IMR-90 (cell line): ENCODE data around the gene MAOB. TPM values are rescaled to one million over a fixed set of nuclear protein-coding genes. Genes with fewer than 3 reads are reported as not detected.

Source experiments
- ATAC-seq: fragments of 200-7000 bp; cut with Tn5 transposase; 2 replicates; pipeline ENCODE4 v1.9.1; 2020; ENCODE audit warnings: low read depth, mild to moderate bottlenecking, moderate library complexity
- BruUV-seq: library from RNA; stranded (reverse); fragments of 400-500 nt; replicated peaks from 2 replicates; lab custom pipeline; 2021; lab: Mats Ljungman, UMichigan
- CTCF ChIA-PET: fragments of 300-600 bp; formaldehyde crosslinking; extraction: SDS; loops from one replicate; lab custom pipeline; 2021; ENCODE audit warnings: antibody characterized with exemption; lab: Yijun Ruan, JAX
- POLR2A ChIA-PET: fragments of 300-600 bp; sonication (Branson Sonifier 250); formaldehyde crosslinking; loops from one replicate; lab custom pipeline; 2022; ENCODE audit warnings: antibody characterized with exemption; ENCODE audit not compliant: unreplicated experiment; lab: Charles Lee
- DNase-seq: peaks from one replicate; pipeline ENCODE4 v3.0.0; 2013
- H2AFZ ChIP-seq: replicated peaks from 2 replicates; pipeline ENCODE3; 2013; ENCODE audit warnings: low read length, mild to moderate bottlenecking; ENCODE audit not compliant: poor library complexity
- H2AK5ac ChIP-seq: 2 replicates; pipeline ENCODE4 v1.6.1; 2013; ENCODE audit warnings: low read depth, low read length, inconsistent platforms
- H2AK9ac ChIP-seq: replicated peaks from 2 replicates; pipeline ENCODE3; 2013; ENCODE audit warnings: mild to moderate bottlenecking, low read depth, low read length, moderate library complexity; ENCODE audit not compliant: poor library complexity
- H2BK120ac ChIP-seq: 2 replicates; pipeline ENCODE4 v1.6.1; 2013; ENCODE audit warnings: low read depth, low read length, inconsistent platforms
- H2BK15ac ChIP-seq: 3 replicates; pipeline ENCODE4 v1.6.1; 2013; ENCODE audit warnings: low read depth, low read length, inconsistent platforms
- H2BK20ac ChIP-seq: 2 replicates; pipeline ENCODE4 v1.6.1; 2013; ENCODE audit warnings: low read depth, mild to moderate bottlenecking, inconsistent platforms, low read length, moderate library complexity
- H2BK5ac ChIP-seq: 2 replicates; pipeline ENCODE4 v1.6.1; 2013; ENCODE audit warnings: mild to moderate bottlenecking, low read depth, low read length, inconsistent platforms; ENCODE audit not compliant: poor library complexity, severe bottlenecking
- H3K14ac ChIP-seq: replicated peaks from 2 replicates; pipeline ENCODE4 v1.6.1; 2013; ENCODE audit warnings: low read depth, low read length, inconsistent platforms
- H3K18ac ChIP-seq: 2 replicates; pipeline ENCODE4 v1.6.1; 2013; ENCODE audit warnings: low read depth, low read length, control low read depth
- H3K23ac ChIP-seq: 2 replicates; pipeline ENCODE4 v1.6.1; 2013; ENCODE audit warnings: low read depth, low read length, inconsistent platforms
- H3K27ac ChIP-seq: 2 replicates; pipeline ENCODE4 v1.5.1; 2013; ENCODE audit warnings: mild to moderate bottlenecking, control low read depth, low read length; ENCODE audit not compliant: insufficient read depth
- H3K27me3 ChIP-seq: 2 replicates; pipeline ENCODE4 v1.6.1; 2013; ENCODE audit warnings: low read length; ENCODE audit not compliant: control insufficient read depth, insufficient read depth
- H3K36me3 ChIP-seq: 2 replicates; pipeline ENCODE4 v1.6.1; 2013; ENCODE audit warnings: low read length, mixed read lengths; ENCODE audit not compliant: control insufficient read depth, insufficient read depth
- H3K4ac ChIP-seq: 2 replicates; pipeline ENCODE4 v1.6.1; 2013; ENCODE audit warnings: low read depth, low read length, inconsistent platforms
- H3K4me1 ChIP-seq: 2 replicates; pipeline ENCODE4 v1.6.1; 2013; ENCODE audit warnings: low read length, mixed read lengths; ENCODE audit not compliant: control insufficient read depth, insufficient read depth
- H3K4me2 ChIP-seq: 2 replicates; pipeline ENCODE4 v1.6.1; 2013; ENCODE audit warnings: low read depth, mild to moderate bottlenecking, control low read depth, low read length, moderate library complexity
- H3K4me3 ChIP-seq: 2 replicates; pipeline ENCODE4 v1.5.1; 2013; ENCODE audit warnings: low read depth, mild to moderate bottlenecking, control low read depth, low read length, moderate library complexity; ENCODE audit not compliant: insufficient read depth
- H3K56ac ChIP-seq: 2 replicates; pipeline ENCODE4 v1.6.1; 2013; ENCODE audit warnings: low read length, inconsistent platforms; ENCODE audit not compliant: insufficient read depth; ENCODE audit errors: extremely low read depth
- H3K79me1 ChIP-seq, 2 experiments: 2 replicates each; pipeline ENCODE4 v1.6.1; 2013; ENCODE audit warnings: low read length in 2 of 2, inconsistent platforms in 1 of 2, low read depth in 1 of 2
- H3K9ac ChIP-seq: 2 replicates; pipeline ENCODE4 v1.6.1; 2013; ENCODE audit warnings: low read depth, low read length, control low read depth
- H3K9me1 ChIP-seq: 2 replicates; pipeline ENCODE4 v1.6.1; 2013; ENCODE audit warnings: low read length, inconsistent platforms; ENCODE audit not compliant: insufficient read depth
- H3K9me3 ChIP-seq: 2 replicates; pipeline ENCODE4 v1.6.1; 2013; ENCODE audit warnings: low read length; ENCODE audit not compliant: control insufficient read depth, insufficient read depth
- H4K20me1 ChIP-seq: 2 replicates; pipeline ENCODE4 v1.6.1; 2013; ENCODE audit warnings: low read length, inconsistent platforms; ENCODE audit not compliant: insufficient read depth
- H4K5ac ChIP-seq: 2 replicates; pipeline ENCODE4 v1.6.1; 2013; ENCODE audit warnings: mild to moderate bottlenecking, low read depth, low read length, control low read depth
- H4K8ac ChIP-seq, 2 experiments: 2 replicates each; pipeline ENCODE4 v1.6.1; 2013; ENCODE audit warnings: low read depth in 2 of 2, low read length in 2 of 2, control low read depth in 1 of 2, inconsistent platforms in 1 of 2
- H4K91ac ChIP-seq: 2 replicates; pipeline ENCODE4 v1.6.1; 2013; ENCODE audit warnings: low read depth, low read length, inconsistent platforms; ENCODE audit not compliant: insufficient read depth
- BHLHE40 ChIP-seq: fragments of 150-350 bp; IDR thresholded peaks from 2 replicates; pipeline ENCODE4 v1.6.1; 2016; ENCODE audit warnings: mild to moderate bottlenecking, low read depth, low read length
- CEBPB ChIP-seq: IDR thresholded peaks from 2 replicates; pipeline ENCODE4 v1.6.1; 2012; ENCODE audit warnings: low read depth, low read length, improper control_type of control experiment
- CHD1 ChIP-seq: IDR thresholded peaks from 2 replicates; pipeline ENCODE4 v1.6.1; 2012; ENCODE audit warnings: low read depth, low read length, improper control_type of control experiment
- FOS ChIP-seq: fragments of 150-350 bp; IDR thresholded peaks from 2 replicates; pipeline ENCODE4 v1.6.1; 2016; ENCODE audit warnings: low read depth, low read length
- MAFK ChIP-seq: IDR thresholded peaks from 2 replicates; pipeline ENCODE4 v1.6.1; 2012; ENCODE audit warnings: low read depth, low read length, improper control_type of control experiment
- MAZ ChIP-seq: IDR thresholded peaks from 2 replicates; pipeline ENCODE4 v1.6.1; 2012; ENCODE audit warnings: low read depth, mild to moderate bottlenecking, low read length, improper control_type of control experiment, moderate library complexity, borderline replicate concordance
- MXI1 ChIP-seq: IDR thresholded peaks from 2 replicates; pipeline ENCODE4 v1.6.1; 2012; ENCODE audit warnings: low read depth, mild to moderate bottlenecking, low read length, moderate library complexity, borderline replicate concordance
- POLR2A ChIP-seq: IDR thresholded peaks from 2 replicates; pipeline ENCODE4 v1.6.1; 2012; ENCODE audit warnings: mild to moderate bottlenecking, low read depth, low read length
- RAD21 ChIP-seq: IDR thresholded peaks from 2 replicates; pipeline ENCODE4 v1.6.1; 2012; ENCODE audit warnings: low read length, improper control_type of control experiment
- RCOR1 ChIP-seq: IDR thresholded peaks from 2 replicates; pipeline ENCODE4 v1.6.1; 2012; ENCODE audit warnings: mild to moderate bottlenecking, low read length, improper control_type of control experiment; ENCODE audit not compliant: insufficient replicate concordance
- RFX5 ChIP-seq: IDR thresholded peaks from 2 replicates; pipeline ENCODE4 v1.8.0; 2012; ENCODE audit warnings: low read depth, mild to moderate bottlenecking, low read length, moderate library complexity
- SMC3 ChIP-seq: fragments of 150-350 bp; IDR thresholded peaks from 2 replicates; pipeline ENCODE4 v1.6.1; 2016; ENCODE audit warnings: low read depth, mild to moderate bottlenecking, antibody characterized with exemption, low read length, moderate library complexity
- WGBS, 2 experiments: methylation state at CpG; one replicate each; pipeline versions ENCODE4 v1.1.5 to v1.1.7; 2013; ENCODE audit warnings: missing lambda C conversion rate in 2 of 2; ENCODE audit not compliant: insufficient read length in 1 of 2; ENCODE audit errors: extremely low coverage in 2 of 2; 5-methylcytosine and 5-hydroxymethylcytosine counted together
- dilution Hi-C: fragments of 300-500 bp; cut with HindIII; formaldehyde crosslinking; loops from one replicate; pipeline ENCODE4 v1.14.3; 2018; ENCODE audit warnings: low sequenced_read_pairs; ENCODE audit not compliant: unreplicated experiment
- in situ Hi-C: fragments of 300-500 bp; cut with MboI; formaldehyde crosslinking; loops from 3 replicates; pipeline ENCODE4 v1.14.3; 2019; ENCODE audit warnings: low sequenced_read_pairs, inconsistent platforms, mixed read lengths
- intact Hi-C: fragments of 100-400 bp; cut with micrococcal nuclease; formaldehyde crosslinking; loops from 2 replicates; pipeline ENCODE4 v1.10.0; 2022
- polyA plus RNA-seq, 3 experiments: library from polyadenylated mRNA; depleted of rRNA; stranded (reverse); fragments of >200 nt; gene quantifications; 2 replicates each; pipeline ENCODE4 v1.2.3, GENCODE V29; 2012; ENCODE audit warnings: low replicate concordance in 1 of 3
- total RNA-seq: library from RNA; depleted of rRNA; stranded (reverse); fragments of >200 nt; gene quantifications from 2 replicates; pipeline ENCODE4 v1.2.3, GENCODE V29; 2012
- TF ChIP-seq, protein P1 (sequence below): fragments of 150-350 bp; IDR thresholded peaks from 2 replicates; pipeline ENCODE4 v1.6.1; 2016; ENCODE audit warnings: low read depth, mild to moderate bottlenecking, low read length, moderate library complexity, borderline replicate concordance
- TF ChIP-seq, protein P2 (sequence below): fragments of 150-350 bp; IDR thresholded peaks from 2 replicates; pipeline ENCODE4 v1.6.1; 2017; ENCODE audit warnings: mild to moderate bottlenecking, antibody characterized with exemption, low read length, low read depth
- TF ChIP-seq, protein P3 (sequence below): conservative IDR thresholded peaks from 2 replicates; pipeline ENCODE4 v1.5.1; 2012; ENCODE audit warnings: mild to moderate bottlenecking, low read depth, low read length, improper control_type of control experiment

MAOB gene
- total and polyA plus RNA-seq, 2 of the 4 experiments (the other 2 are of a cell fraction): 0.36 to 0.46 TPM

DNA sequence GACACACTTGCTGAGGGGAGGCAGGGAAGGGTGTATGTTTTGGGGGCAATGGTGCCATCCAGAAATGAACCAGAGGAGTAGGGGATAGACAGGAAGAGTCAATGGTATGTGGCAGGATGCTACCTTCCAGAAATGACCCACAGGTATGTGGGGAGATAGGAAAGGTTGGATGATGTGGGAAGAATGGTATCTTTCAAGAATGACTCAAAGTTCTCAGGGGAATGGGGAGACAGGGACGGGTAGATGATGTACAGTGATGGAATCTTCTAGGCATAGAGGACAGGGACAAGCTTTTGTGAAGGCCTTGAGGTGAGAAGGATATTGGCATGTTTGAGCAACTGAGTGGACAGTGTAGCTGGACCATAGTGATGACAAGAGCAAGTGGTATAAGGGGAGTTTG, 161.3 kb downstream of the MAOB start:
- Histone ChIP-seq H2BK120ac (no peak overlapping the region), H2AK5ac (no peak overlapping the region), H2BK15ac (no peak overlapping the region), H3K9me3 (peaks cover 7% of the 10 kb centered on the region; the same call in 1 of the 2 replicates), H2AK9ac (no peak overlapping the region), H3K79me1 (no peaks in the 10 kb centered on the region), H4K91ac (no peak overlapping the region), H2BK20ac (no peak overlapping the region), H3K4me1 (no peaks in the 10 kb centered on the region), H3K4ac (no peak overlapping the region), H4K5ac (no peak overlapping the region), H4K20me1 (no peaks in the 10 kb centered on the region), H4K8ac (no peak overlapping the region), H3K27ac (no peak overlapping the region), H3K14ac (no peak overlapping the region), H2BK5ac (no peak overlapping the region), H3K9me1 (no peaks in the 10 kb centered on the region), H3K36me3 (no peaks in the 10 kb centered on the region), H3K4me2 (no peak overlapping the region), H3K27me3 (no peaks in the 10 kb centered on the region), H3K23ac (no peak overlapping the region), H3K4me3 (no peak overlapping the region), H3K9ac (no peak overlapping the region), H3K18ac (no peak overlapping the region), H3K56ac (no peak overlapping the region), H2AFZ (no peak overlapping the region)
- ATAC-seq: no peak
- ChIA-PET POLR2A (no interaction called here), CTCF (interaction anchor here (0.7 kb wide), 1 partner anchor 29 kb away, joined by 3 read pairs; no protein-coding TSS in a partner anchor)
- TF ChIP-seq MAZ (no peak), CHD1 (no peak), RFX5 (no peak), RCOR1 (no peak), RAD21 (no peak), POLR2A (no peak), BHLHE40 (no peak), CEBPB (no peak), MAFK (no peak), FOS (no peak), SMC3 (no peak), MXI1 (no peak)
- TF ChIP-seq, protein P1, sequence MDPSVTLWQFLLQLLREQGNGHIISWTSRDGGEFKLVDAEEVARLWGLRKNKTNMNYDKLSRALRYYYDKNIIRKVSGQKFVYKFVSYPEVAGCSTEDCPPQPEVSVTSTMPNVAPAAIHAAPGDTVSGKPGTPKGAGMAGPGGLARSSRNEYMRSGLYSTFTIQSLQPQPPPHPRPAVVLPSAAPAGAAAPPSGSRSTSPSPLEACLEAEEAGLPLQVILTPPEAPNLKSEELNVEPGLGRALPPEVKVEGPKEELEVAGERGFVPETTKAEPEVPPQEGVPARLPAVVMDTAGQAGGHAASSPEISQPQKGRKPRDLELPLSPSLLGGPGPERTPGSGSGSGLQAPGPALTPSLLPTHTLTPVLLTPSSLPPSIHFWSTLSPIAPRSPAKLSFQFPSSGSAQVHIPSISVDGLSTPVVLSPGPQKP: no peak
- TF ChIP-seq, protein P2, sequence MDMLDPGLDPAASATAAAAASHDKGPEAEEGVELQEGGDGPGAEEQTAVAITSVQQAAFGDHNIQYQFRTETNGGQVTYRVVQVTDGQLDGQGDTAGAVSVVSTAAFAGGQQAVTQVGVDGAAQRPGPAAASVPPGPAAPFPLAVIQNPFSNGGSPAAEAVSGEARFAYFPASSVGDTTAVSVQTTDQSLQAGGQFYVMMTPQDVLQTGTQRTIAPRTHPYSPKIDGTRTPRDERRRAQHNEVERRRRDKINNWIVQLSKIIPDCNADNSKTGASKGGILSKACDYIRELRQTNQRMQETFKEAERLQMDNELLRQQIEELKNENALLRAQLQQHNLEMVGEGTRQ: no peak
- TF ChIP-seq, protein P3, sequence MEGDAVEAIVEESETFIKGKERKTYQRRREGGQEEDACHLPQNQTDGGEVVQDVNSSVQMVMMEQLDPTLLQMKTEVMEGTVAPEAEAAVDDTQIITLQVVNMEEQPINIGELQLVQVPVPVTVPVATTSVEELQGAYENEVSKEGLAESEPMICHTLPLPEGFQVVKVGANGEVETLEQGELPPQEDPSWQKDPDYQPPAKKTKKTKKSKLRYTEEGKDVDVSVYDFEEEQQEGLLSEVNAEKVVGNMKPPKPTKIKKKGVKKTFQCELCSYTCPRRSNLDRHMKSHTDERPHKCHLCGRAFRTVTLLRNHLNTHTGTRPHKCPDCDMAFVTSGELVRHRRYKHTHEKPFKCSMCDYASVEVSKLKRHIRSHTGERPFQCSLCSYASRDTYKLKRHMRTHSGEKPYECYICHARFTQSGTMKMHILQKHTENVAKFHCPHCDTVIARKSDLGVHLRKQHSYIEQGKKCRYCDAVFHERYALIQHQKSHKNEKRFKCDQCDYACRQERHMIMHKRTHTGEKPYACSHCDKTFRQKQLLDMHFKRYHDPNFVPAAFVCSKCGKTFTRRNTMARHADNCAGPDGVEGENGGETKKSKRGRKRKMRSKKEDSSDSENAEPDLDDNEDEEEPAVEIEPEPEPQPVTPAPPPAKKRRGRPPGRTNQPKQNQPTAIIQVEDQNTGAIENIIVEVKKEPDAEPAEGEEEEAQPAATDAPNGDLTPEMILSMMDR: no peak
- dilution Hi-C loops (no loop called here), in situ Hi-C loops (no loop called here), intact Hi-C loops (no loop called here)
- no TSS peak for BruUV-seq
- WGBS, 2 experiments: 27% methylated on average over 1 of the region's 1 CpG; no CpG with 5 or more reads in 1 of the 2 experiments
- no peak for DNase-seq
